Erythroblast (primary cell): ENCODE measurements around the gene LIX1.

ENCODE experiments used
- GATA1 ChIP-seq: IDR thresholded peaks from 2 replicates; pipeline ENCODE4 v1.6.1; 2011; ENCODE audit warnings: low read depth, mild to moderate bottlenecking, control low read depth, low read length, moderate library complexity
- POLR2A ChIP-seq: IDR thresholded peaks from 2 replicates; pipeline ENCODE4 v1.6.1; 2011; ENCODE audit warnings: mild to moderate bottlenecking, low read length

- TF ChIP-seq POLR2A (no peak), GATA1 (no peak)
These were observed 49.2 kb downstream of the LIX1 start for GRCh38 chr5:97093193-97093592.
